Activated naive CD4-positive, alpha-beta T cell treated with anti-CD3 and anti-CD28 coated beads, Interleukin-2, amount 10 ng/mL, durations not matched to agents 7 days and 5 days (primary cell): ENCODE data around the gene SLC22A6.
A peak's percentile ranks its signal among the peaks of the same experiment; 100 is the strongest.
"Not testable (repeated sequence)": the region's sequence is repeated elsewhere in the genome, so short reads cannot be mapped to it uniquely, and the experiment has no call there.

Source experiments
- CTCF ChIA-PET: fragments of 350-600 bp; sonication (Branson Sonifier 250); formaldehyde crosslinking; loops from one replicate; lab custom pipeline; 2021; ENCODE audit warnings: antibody characterized with exemption; lab: Charles Lee
- DNase-seq: peaks from one replicate; pipeline ENCODE4 v3.0.0-alpha.2; 2020
- H3K27ac Mint-ChIP-seq: one replicate; pipeline ENCODE4 v1.8.0; 2021; ENCODE audit warnings: mild to moderate bottlenecking, moderate library complexity, mixed read lengths
- H3K27me3 Mint-ChIP-seq: one replicate; pipeline ENCODE4 v1.8.0; 2021; ENCODE audit warnings: mild to moderate bottlenecking, mixed read lengths
- H3K36me3 Mint-ChIP-seq: one replicate; pipeline ENCODE4 v1.8.0; 2021; ENCODE audit warnings: mixed read lengths
- H3K4me1 Mint-ChIP-seq: one replicate; pipeline ENCODE4 v1.8.0; 2021; ENCODE audit warnings: mixed read lengths
- H3K4me3 Mint-ChIP-seq: one replicate; pipeline ENCODE4 v1.8.0; 2021; ENCODE audit warnings: mild to moderate bottlenecking, moderate library complexity, mixed read lengths
- H3K9me3 Mint-ChIP-seq: one replicate; pipeline ENCODE4 v1.8.0; 2021; ENCODE audit warnings: mixed read lengths

Gene SLC22A6

GRCh38 chr11:62974848-62975522 lies 9.8 kb downstream of the SLC22A6 start:
- CTCF ChIA-PET = interaction anchor here (0.7 to 4.0 kb wide), 5 partner anchors 12 to 68 kb away, joined by 3 to 35 read pairs (median 3); no protein-coding TSS in a partner anchor
- H3K4me1 Mint-ChIP-seq = no peaks in the 10 kb centered on the region
- no peak overlapping the region for H3K27ac Mint-ChIP-seq
- H3K4me3 Mint-ChIP-seq = no peak overlapping the region
- H3K9me3 Mint-ChIP-seq = no peaks in the 10 kb centered on the region
- DNase-seq = peak; percentile 26
- H3K27me3 Mint-ChIP-seq = peaks cover 36% of the 10 kb centered on the region
- no peaks in the 10 kb centered on the region for H3K36me3 Mint-ChIP-seq

GRCh38 chr11:62965574-62965973 lies 19.2 kb downstream of the SLC22A6 start:
- Mint-ChIP-seq H3K27me3 (peaks cover 13% of the 10 kb centered on the region), H3K4me1 (no peaks in the 10 kb centered on the region), H3K27ac (no peak overlapping the region), H3K36me3 (no peaks in the 10 kb centered on the region), H3K4me3 (no peak overlapping the region), H3K9me3 (no peaks in the 10 kb centered on the region)
- no peak for DNase-seq
- CTCF ChIA-PET = no interaction called here

GRCh38 chr11:62962391-62962790 lies 22.4 kb downstream of the SLC22A6 start:
- Mint-ChIP-seq H3K4me3 (no peak overlapping the region), H3K27me3 (peaks cover 10% of the 10 kb centered on the region), H3K9me3 (no peaks in the 10 kb centered on the region), H3K4me1 (peaks cover 3% of the 10 kb centered on the region), H3K27ac (no peak overlapping the region), H3K36me3 (no peaks in the 10 kb centered on the region)
- CTCF ChIA-PET = interaction anchor here (0.6 kb wide), 1 partner anchor 755 kb away, joined by 3 read pairs; no protein-coding TSS in a partner anchor
- DNase-seq = no peak

- no peaks in the 10 kb centered on the region for H3K9me3 Mint-ChIP-seq
- no peak overlapping the region for H3K27ac Mint-ChIP-seq
- no peak overlapping the region for H3K4me3 Mint-ChIP-seq
- H3K36me3 Mint-ChIP-seq = no peaks in the 10 kb centered on the region
- CTCF ChIA-PET = interaction anchor here (0.6 kb wide), 1 partner anchor 54 kb away, joined by 3 read pairs; no protein-coding TSS in a partner anchor
- DNase-seq = no peak
- peaks cover 3% of the 10 kb centered on the region for H3K4me1 Mint-ChIP-seq
- H3K27me3 Mint-ChIP-seq = peaks cover under 1% of the 10 kb centered on the region
Observed at GRCh38 chr11:62961017-62961570, 23.7 kb downstream of the SLC22A6 start.

GRCh38 chr11:62959422-62959980 lies 25.3 kb downstream of the SLC22A6 start:
- CTCF ChIA-PET = no interaction called here
- Mint-ChIP-seq H3K36me3 (no peaks in the 10 kb centered on the region), H3K4me3 (no peak overlapping the region), H3K27me3 (peaks cover 5% of the 10 kb centered on the region), H3K4me1 (peaks cover 3% of the 10 kb centered on the region), H3K27ac (no peak overlapping the region), H3K9me3 (no peaks in the 10 kb centered on the region)
- no peak for DNase-seq

GRCh38 chr11:62958547-62959421 lies 26.0 kb downstream of the SLC22A6 start:
- Mint-ChIP-seq H3K27ac (no peak overlapping the region), H3K27me3 (peaks cover 9% of the 10 kb centered on the region), H3K4me3 (no peak overlapping the region), H3K4me1 (peaks cover 3% of the 10 kb centered on the region), H3K9me3 (no peaks in the 10 kb centered on the region), H3K36me3 (no peaks in the 10 kb centered on the region)
- CTCF ChIA-PET = no interaction called here
- DNase-seq = no peak

GRCh38 chr11:62957147-62957546 lies 27.6 kb downstream of the SLC22A6 start:
- Mint-ChIP-seq H3K4me1 (peaks cover 3% of the 10 kb centered on the region), H3K9me3 (no peaks in the 10 kb centered on the region), H3K4me3 (no peak overlapping the region), H3K36me3 (no peaks in the 10 kb centered on the region), H3K27ac (no peak overlapping the region), H3K27me3 (peaks cover 15% of the 10 kb centered on the region)
- DNase-seq = no peak
- CTCF ChIA-PET = no interaction called here

- DNase-seq = no peak
- H3K27ac Mint-ChIP-seq = no peak overlapping the region
- peaks cover 3% of the 10 kb centered on the region for H3K4me1 Mint-ChIP-seq
- H3K9me3 Mint-ChIP-seq = no peaks in the 10 kb centered on the region
- H3K27me3 Mint-ChIP-seq = peaks cover 30% of the 10 kb centered on the region
- no peak overlapping the region for H3K4me3 Mint-ChIP-seq
- CTCF ChIA-PET = interaction anchor here (1.3 kb wide), 1 partner anchor 48 kb away, joined by 4 read pairs; no protein-coding TSS in a partner anchor
- no peaks in the 10 kb centered on the region for H3K36me3 Mint-ChIP-seq
Observed at GRCh38 chr11:62954478-62954877, 30.3 kb downstream of the SLC22A6 start.

- Mint-ChIP-seq H3K27me3 (peaks cover 37% of the 10 kb centered on the region), H3K36me3 (no peaks in the 10 kb centered on the region), H3K4me1 (peaks cover under 1% of the 10 kb centered on the region), H3K27ac (no peak overlapping the region), H3K4me3 (no peak overlapping the region), H3K9me3 (no peaks in the 10 kb centered on the region)
- no peak for DNase-seq
- CTCF ChIA-PET = no interaction called here
Observed at GRCh38 chr11:62953811-62954210, 31.0 kb downstream of the SLC22A6 start.

- Mint-ChIP-seq H3K36me3 (no peaks in the 10 kb centered on the region), H3K4me3 (no peak overlapping the region), H3K27ac (no peak overlapping the region), H3K4me1 (no peaks in the 10 kb centered on the region), H3K27me3 (peaks cover 37% of the 10 kb centered on the region), H3K9me3 (no peaks in the 10 kb centered on the region)
- CTCF ChIA-PET = no interaction called here
- no peak for DNase-seq
Observed at GRCh38 chr11:62948765-62949320, 35.9 kb downstream of the SLC22A6 start.

GRCh38 chr11:62945538-62945937 lies 39.2 kb downstream of the SLC22A6 start:
- H3K4me1 Mint-ChIP-seq, H3K4me3 Mint-ChIP-seq, CTCF ChIA-PET, DNase-seq, H3K36me3 Mint-ChIP-seq, H3K9me3 Mint-ChIP-seq, H3K27ac Mint-ChIP-seq: not testable (repeated sequence)
- H3K27me3 Mint-ChIP-seq = peaks cover 29% of the 10 kb centered on the region

- H3K36me3 Mint-ChIP-seq, H3K9me3 Mint-ChIP-seq, H3K4me3 Mint-ChIP-seq, H3K4me1 Mint-ChIP-seq, H3K27ac Mint-ChIP-seq, CTCF ChIA-PET, DNase-seq, H3K27me3 Mint-ChIP-seq: not testable (repeated sequence)
Observed at GRCh38 chr11:62937528-62937927, 47.2 kb downstream of the SLC22A6 start.

GRCh38 chr11:62934496-62934785 lies 50.3 kb downstream of the SLC22A6 start:
- H3K36me3 Mint-ChIP-seq = no peaks in the 10 kb centered on the region
- no peaks in the 10 kb centered on the region for H3K9me3 Mint-ChIP-seq
- no peaks in the 10 kb centered on the region for H3K4me1 Mint-ChIP-seq
- no peak overlapping the region for H3K4me3 Mint-ChIP-seq
- no peak overlapping the region for H3K27ac Mint-ChIP-seq
- no peak for DNase-seq
- H3K27me3 Mint-ChIP-seq = peaks cover 30% of the 10 kb centered on the region
- CTCF ChIA-PET = no interaction called here
